Fibroblast of the aortic adventitia (primary cell): ENCODE data around the gene ST6GALNAC5. TPM values are rescaled to one million over a fixed set of nuclear protein-coding genes. Genes with fewer than 3 reads are reported as not detected.

Source experiments
- DNase-seq: peaks from one replicate; pipeline ENCODE4 v3.0.0-alpha.2; 2010; ENCODE audit warnings: low read depth
- H3K4me3 ChIP-seq: 2 replicates; pipeline ENCODE4 v1.5.1; 2011; ENCODE audit warnings: low read depth, mild to moderate bottlenecking, control low read depth, low read length, moderate library complexity
- CTCF ChIP-seq: IDR thresholded peaks from 2 replicates; pipeline ENCODE4 v1.5.1; 2011; ENCODE audit warnings: mild to moderate bottlenecking, low read length, control low read depth, inconsistent platforms; ENCODE audit not compliant: insufficient read depth
- total RNA-seq: library from RNA; depleted of rRNA; stranded (reverse); fragments of >200 nt; gene quantifications from 2 replicates; pipeline ENCODE4 v1.2.3, GENCODE V29; 2012; ENCODE audit warnings: low replicate concordance

Gene ST6GALNAC5
- total RNA-seq, 1 donor: 0.09 TPM

- DNase-seq: no peak
- H3K4me3 ChIP-seq: no peak overlapping the region
- no peak for TF ChIP-seq CTCF
These were observed 181.3 kb downstream of the ST6GALNAC5 start for GRCh38 chr1:77048615-77049005.

GRCh38 chr1:77051425-77051824 is 184.1 kb downstream of the ST6GALNAC5 start:
- no peak for TF ChIP-seq CTCF

GRCh38 chr1:77056525-77056924 is 189.2 kb downstream of the ST6GALNAC5 start:
- DNase-seq: no peak
- no peak overlapping the region for H3K4me3 ChIP-seq
- TF ChIP-seq CTCF: no peak

More at GRCh38 chr1:77051425-77051824, 184.1 kb downstream of the ST6GALNAC5 start:
- no peak overlapping the region for H3K4me3 ChIP-seq
- DNase-seq: no peak

- DNase-seq: no peak
- no peak overlapping the region for H3K4me3 ChIP-seq
- TF ChIP-seq CTCF: no peak
These were observed 190.8 kb downstream of the ST6GALNAC5 start for GRCh38 chr1:77057994-77058585.

GRCh38 chr1:77060000-77060399 is 192.7 kb downstream of the ST6GALNAC5 start:
- H3K4me3 ChIP-seq: no peak overlapping the region
- no peak for DNase-seq
- no peak for TF ChIP-seq CTCF

- DNase-seq: no peak
- TF ChIP-seq CTCF: no peak
- no peak overlapping the region for H3K4me3 ChIP-seq
These were observed 193.9 kb downstream of the ST6GALNAC5 start for GRCh38 chr1:77061162-77061561.

GRCh38 chr1:77063118-77063517 is 195.8 kb downstream of the ST6GALNAC5 start:
- DNase-seq: no peak
- H3K4me3 ChIP-seq: no peak overlapping the region
- no peak for TF ChIP-seq CTCF
